HEK293 (cell line): Measurements from ENCODE around the gene MARK3.
"Not testable (repeated sequence)": the region's sequence is repeated elsewhere in the genome, so short reads cannot be mapped to it uniquely, and the experiment has no call there.

Experiments
- CTCF ChIA-PET: fragments of 350-600 bp; formaldehyde crosslinking; extraction: SDS; loops from one replicate; lab custom pipeline; 2021; ENCODE audit warnings: antibody characterized with exemption; lab: Yijun Ruan, JAX
- POLR2A ChIA-PET: fragments of 300-600 bp; formaldehyde crosslinking; extraction: SDS; loops from one replicate; lab custom pipeline; 2020; ENCODE audit warnings: antibody characterized with exemption, inconsistent platforms; lab: Yijun Ruan, JAX
- H3K27ac ChIP-seq: fragments of 200-500 bp; sonication (Bioruptor generic); 2 replicates; pipeline ENCODE4 v1.5.1; 2014; ENCODE audit warnings: low read depth, low read length, control low read depth, inconsistent platforms; ENCODE audit errors: extremely low read depth
- H3K36me3 ChIP-seq, 2 experiments: fragments of 200-500 bp in 1 of 2; sonication (Bioruptor generic) in 1 of 2; 1 replicate in 1 of 2; 2 replicates in 1 of 2; pipeline ENCODE4 v1.5.1; 2014 to 2017; ENCODE audit warnings: inconsistent platforms in 2 of 2, low read length in 2 of 2; ENCODE audit not compliant: control insufficient read depth in 2 of 2, insufficient read depth in 1 of 2
- H3K4me1 ChIP-seq: fragments of 200-500 bp; sonication (Bioruptor generic); 2 replicates; pipeline ENCODE4 v1.5.1; 2014; ENCODE audit warnings: mild to moderate bottlenecking, low read length, inconsistent platforms; ENCODE audit not compliant: control insufficient read depth, insufficient read depth
- H3K4me3 ChIP-seq: 2 replicates; pipeline ENCODE4 v1.5.1; 2011; ENCODE audit warnings: low read depth, mild to moderate bottlenecking, control low read depth, low read length, moderate library complexity
- H3K9me3 ChIP-seq: fragments of 200-500 bp; sonication (Bioruptor generic); 2 replicates; pipeline ENCODE4 v1.5.1; 2014; ENCODE audit warnings: low read depth, low read length, inconsistent platforms; ENCODE audit not compliant: control insufficient read depth, insufficient read depth
- AEBP2 ChIP-seq: fragments of 450-650 bp; formaldehyde crosslinking; IDR thresholded peaks from 2 replicates; pipeline ENCODE4 v1.5.1; 2016; ENCODE audit warnings: missing biosample characterization, missing genetic modification characterization, borderline replicate concordance
- ATF2 ChIP-seq: fragments of 450-650 bp; formaldehyde crosslinking; IDR thresholded peaks from 2 replicates; pipeline ENCODE4 v1.5.1; 2016; ENCODE audit warnings: missing biosample characterization, missing genetic modification characterization, low read depth
- ELK4 ChIP-seq: IDR thresholded peaks from 2 replicates; pipeline ENCODE4 v1.6.1; 2011; ENCODE audit warnings: mild to moderate bottlenecking, low read depth, low read length, borderline replicate concordance
- GLI4 ChIP-seq: fragments of 450-650 bp; formaldehyde crosslinking; IDR thresholded peaks from 2 replicates; pipeline ENCODE4 v1.5.1; 2016; ENCODE audit warnings: missing biosample characterization, missing genetic modification characterization
- HOXD13 ChIP-seq: sonication (generic); formaldehyde crosslinking; IDR thresholded peaks from 2 replicates; pipeline ENCODE4 v1.8.0; 2022; ENCODE audit warnings: missing genetic modification reagents, borderline replicate concordance
- OVOL3 ChIP-seq: fragments of 450-650 bp; formaldehyde crosslinking; IDR thresholded peaks from 2 replicates; pipeline ENCODE4 v1.5.1; 2016; ENCODE audit warnings: missing biosample characterization, missing genetic modification characterization
- SCRT1 ChIP-seq: fragments of 450-650 bp; formaldehyde crosslinking; IDR thresholded peaks from 2 replicates; pipeline ENCODE4 v1.5.1; 2016; ENCODE audit warnings: missing biosample characterization, missing genetic modification characterization, borderline replicate concordance
- TSHZ1 ChIP-seq: fragments of 450-650 bp; formaldehyde crosslinking; IDR thresholded peaks from 2 replicates; pipeline ENCODE4 v1.5.1; 2016; ENCODE audit warnings: missing biosample characterization, missing genetic modification characterization, borderline replicate concordance
- ZBTB11 ChIP-seq: fragments of 450-650 bp; formaldehyde crosslinking; conservative IDR thresholded peaks from 2 replicates; pipeline ENCODE4 v1.5.1; 2016; ENCODE audit warnings: low read depth, missing biosample characterization, missing genetic modification characterization
- ZBTB48 ChIP-seq: fragments of 450-650 bp; formaldehyde crosslinking; IDR thresholded peaks from 2 replicates; pipeline ENCODE4 v1.5.1; 2016; ENCODE audit warnings: missing biosample characterization, missing genetic modification characterization
- ZEB2 ChIP-seq: fragments of 450-650 bp; formaldehyde crosslinking; IDR thresholded peaks from 2 replicates; pipeline ENCODE4 v1.5.1; 2016; ENCODE audit warnings: missing biosample characterization, missing genetic modification characterization
- ZFP69B ChIP-seq: fragments of 450-650 bp; formaldehyde crosslinking; IDR thresholded peaks from 2 replicates; pipeline ENCODE4 v1.5.1; 2016; ENCODE audit warnings: missing biosample characterization, missing genetic modification characterization
- ZNF121 ChIP-seq: fragments of 450-650 bp; formaldehyde crosslinking; IDR thresholded peaks from 2 replicates; pipeline ENCODE4 v1.5.1; 2016; ENCODE audit warnings: missing biosample characterization, missing genetic modification characterization
- ZNF24 ChIP-seq: fragments of 450-650 bp; formaldehyde crosslinking; IDR thresholded peaks from 2 replicates; pipeline ENCODE4 v1.5.1; 2016; ENCODE audit warnings: missing biosample characterization, missing genetic modification characterization
- ZNF529 ChIP-seq: fragments of 450-650 bp; formaldehyde crosslinking; IDR thresholded peaks from 2 replicates; pipeline ENCODE4 v1.5.1; 2017; ENCODE audit warnings: missing genetic modification characterization, missing biosample characterization; ENCODE audit not compliant: insufficient replicate concordance
- ZNF544 ChIP-seq: fragments of 450-650 bp; formaldehyde crosslinking; IDR thresholded peaks from 2 replicates; pipeline ENCODE4 v1.5.0; 2017; ENCODE audit warnings: missing biosample characterization, missing genetic modification characterization
- ZNF645 ChIP-seq: fragments of 450-650 bp; formaldehyde crosslinking; IDR thresholded peaks from 2 replicates; pipeline ENCODE4; 2016; ENCODE audit warnings: missing biosample characterization, missing genetic modification characterization

The MARK3 gene

GRCh38 chr14:103357552-103357951 is 27.7 kb upstream of the MARK3 start:
- POLR2A ChIA-PET = interaction anchor here (1.2 kb wide), 1 partner anchor 14 kb away, joined by 4 read pairs; no protein-coding TSS in a partner anchor
- CTCF ChIA-PET = interaction anchor here (0.6 to 1.6 kb wide), 2 partner anchors 16 to 33 kb away, joined by 3 to 5 read pairs; no protein-coding TSS in a partner anchor

GRCh38 chr14:103360548-103360947 is 24.7 kb upstream of the MARK3 start:
- CTCF ChIA-PET = interaction anchor here (0.9 kb wide), 1 partner anchor 30 kb away, joined by 4 read pairs; no protein-coding TSS in a partner anchor
- H3K4me3 ChIP-seq = no peak overlapping the region
- no peaks in the 10 kb centered on the region for H3K36me3 ChIP-seq
- no peak for TF ChIP-seq ZNF645 (tag by site-specific recombination)
- no peak for TF ChIP-seq ELK4
- no peak for TF ChIP-seq ZNF544 (tag by site-specific recombination)
- no peak for TF ChIP-seq ZBTB11 (tag by site-specific recombination)
- TF ChIP-seq ZNF24 (tag by site-specific recombination) = no peak
- no peaks in the 10 kb centered on the region for H3K4me1 ChIP-seq
- POLR2A ChIA-PET = interaction anchor here (1.1 kb wide), 1 partner anchor 15 kb away, joined by 3 read pairs; no protein-coding TSS in a partner anchor
- no peaks in the 10 kb centered on the region for H3K9me3 ChIP-seq
- H3K27ac ChIP-seq = no peak overlapping the region

More at GRCh38 chr14:103357552-103357951, 27.7 kb upstream of the MARK3 start:
- not testable (repeated sequence) for H3K4me1 ChIP-seq, H3K36me3 ChIP-seq, H3K4me3 ChIP-seq
- peak; percentile 90 for TF ChIP-seq ZNF121
- TF ChIP-seq, all 188 proteins: peak for 1; not testable (repeated sequence) for 187
- not testable (repeated sequence) for H3K9me3 ChIP-seq, H3K27ac ChIP-seq

- Histone ChIP-seq H3K4me3 (no peak overlapping the region), H3K27ac (no peak overlapping the region), H3K9me3 (no peaks in the 10 kb centered on the region), H3K4me1 (no peaks in the 10 kb centered on the region), H3K36me3 (no peaks in the 10 kb centered on the region)
- ChIA-PET POLR2A (interaction anchor here (1.2 to 1.7 kb wide), 2 partner anchors 26 to 28 kb away, joined by 3 to 6 read pairs; partner anchors contain the start of gene EIF5), CTCF (interaction anchor here (0.9 to 1.1 kb wide), 2 partner anchors 14 to 28 kb away, joined by 3 read pairs; no protein-coding TSS in a partner anchor)
- TF ChIP-seq ZNF529 (tag by site-specific recombination) (no peak), GLI4 (no peak), TSHZ1 (tag by site-specific recombination) (no peak), ZFP69B (tag by site-specific recombination) (0 out of 2 replicates have a peak, but pooled peaks have one; percentile 12), SCRT1 (tag by site-specific recombination) (no peak), HOXD13 (CRISPR knock-in tag) (peak; percentile 72; the same call in 1 of the 2 replicates), ZEB2 (tag by site-specific recombination) (0 out of 2 replicates have a peak, but pooled peaks have one; percentile 23), AEBP2 (tag by site-specific recombination) (no peak), ATF2 (tag by site-specific recombination) (0 out of 2 replicates have a peak, but pooled peaks have one; percentile 3), ZBTB48 (tag by site-specific recombination) (no peak), OVOL3 (tag by site-specific recombination) (no peak)
These were observed 23.3 kb upstream of the MARK3 start for GRCh38 chr14:103361867-103362266.
